Ectodermal cell (in vitro differentiated cells): Measurements from ENCODE around the gene ZNF451. TPM values are rescaled to one million over a fixed set of nuclear protein-coding genes. Genes with fewer than 3 reads are reported as not detected.
"Not testable (repeated sequence)": the region's sequence is repeated elsewhere in the genome, so short reads cannot be mapped to it uniquely, and the experiment has no call there.

Experiments
- H3K27ac ChIP-seq: 2 replicates; pipeline ENCODE4 v1.7.0; 2013; ENCODE audit warnings: mild to moderate bottlenecking, low read depth, low read length; ENCODE audit not compliant: insufficient read depth, poor library complexity, severe bottlenecking
- H3K27me3 ChIP-seq: 2 replicates; pipeline ENCODE4 v1.7.0; 2013; ENCODE audit warnings: mild to moderate bottlenecking, low read length; ENCODE audit not compliant: insufficient read depth, control insufficient read depth, poor library complexity, severe bottlenecking
- H3K36me3 ChIP-seq: one replicate; pipeline ENCODE4 v1.7.0; 2013; ENCODE audit warnings: low read length; ENCODE audit not compliant: control insufficient read depth, insufficient read depth
- H3K4me1 ChIP-seq: one replicate; pipeline ENCODE4 v1.7.0; 2013; ENCODE audit warnings: low read length; ENCODE audit not compliant: control insufficient read depth, insufficient read depth
- H3K4me3 ChIP-seq: 2 replicates; pipeline ENCODE4 v1.7.0; 2013; ENCODE audit warnings: low read depth, low read length, control low read depth; ENCODE audit not compliant: insufficient read depth
- H3K9me3 ChIP-seq: 2 replicates; pipeline ENCODE4 v1.7.0; 2013; ENCODE audit warnings: mild to moderate bottlenecking, low read length, moderate library complexity; ENCODE audit not compliant: control insufficient read depth
- WGBS, 2 experiments: methylation state at CpG; one replicate each; pipeline ENCODE4 v1.1.7; 2013; ENCODE audit warnings: missing lambda C conversion rate in 2 of 2; 5-methylcytosine and 5-hydroxymethylcytosine counted together
- polyA plus RNA-seq, 4 experiments: library from polyadenylated mRNA; stranded (reverse); fragments of 50-300 nt; gene quantifications; one replicate each; pipeline ENCODE4 v1.2.3, GENCODE V29; 2013

The ZNF451 gene, protein sequence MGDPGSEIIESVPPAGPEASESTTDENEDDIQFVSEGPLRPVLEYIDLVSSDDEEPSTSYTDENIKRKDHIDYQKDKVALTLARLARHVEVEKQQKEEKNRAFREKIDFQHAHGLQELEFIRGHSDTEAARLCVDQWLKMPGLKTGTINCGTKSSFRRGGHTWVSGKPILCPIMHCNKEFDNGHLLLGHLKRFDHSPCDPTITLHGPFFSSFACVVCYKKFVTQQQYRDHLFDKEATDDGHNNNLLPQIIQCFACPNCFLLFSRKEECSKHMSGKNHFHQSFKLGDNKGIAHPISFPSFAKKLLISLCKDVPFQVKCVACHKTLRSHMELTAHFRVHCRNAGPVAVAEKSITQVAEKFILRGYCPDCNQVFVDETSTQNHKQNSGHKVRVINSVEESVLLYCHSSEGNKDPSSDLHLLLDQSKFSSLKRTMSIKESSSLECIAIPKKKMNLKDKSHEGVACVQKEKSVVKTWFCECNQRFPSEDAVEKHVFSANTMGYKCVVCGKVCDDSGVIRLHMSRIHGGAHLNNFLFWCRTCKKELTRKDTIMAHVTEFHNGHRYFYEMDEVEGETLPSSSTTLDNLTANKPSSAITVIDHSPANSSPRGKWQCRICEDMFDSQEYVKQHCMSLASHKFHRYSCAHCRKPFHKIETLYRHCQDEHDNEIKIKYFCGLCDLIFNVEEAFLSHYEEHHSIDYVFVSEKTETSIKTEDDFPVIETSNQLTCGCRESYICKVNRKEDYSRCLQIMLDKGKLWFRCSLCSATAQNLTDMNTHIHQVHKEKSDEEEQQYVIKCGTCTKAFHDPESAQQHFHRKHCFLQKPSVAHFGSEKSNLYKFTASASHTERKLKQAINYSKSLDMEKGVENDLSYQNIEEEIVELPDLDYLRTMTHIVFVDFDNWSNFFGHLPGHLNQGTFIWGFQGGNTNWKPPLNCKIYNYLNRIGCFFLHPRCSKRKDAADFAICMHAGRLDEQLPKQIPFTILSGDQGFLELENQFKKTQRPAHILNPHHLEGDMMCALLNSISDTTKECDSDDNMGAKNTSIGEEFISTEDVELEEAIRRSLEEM
- polyA plus RNA-seq (2013, experiment 1 of 4), result 44.6 TPM
- 46.6 TPM for polyA plus RNA-seq (2013, experiment 2 of 4)
- 34.9 TPM for polyA plus RNA-seq (2013, experiment 3 of 4)
- polyA plus RNA-seq (2013, experiment 4 of 4), result 40.3 TPM

DNA sequence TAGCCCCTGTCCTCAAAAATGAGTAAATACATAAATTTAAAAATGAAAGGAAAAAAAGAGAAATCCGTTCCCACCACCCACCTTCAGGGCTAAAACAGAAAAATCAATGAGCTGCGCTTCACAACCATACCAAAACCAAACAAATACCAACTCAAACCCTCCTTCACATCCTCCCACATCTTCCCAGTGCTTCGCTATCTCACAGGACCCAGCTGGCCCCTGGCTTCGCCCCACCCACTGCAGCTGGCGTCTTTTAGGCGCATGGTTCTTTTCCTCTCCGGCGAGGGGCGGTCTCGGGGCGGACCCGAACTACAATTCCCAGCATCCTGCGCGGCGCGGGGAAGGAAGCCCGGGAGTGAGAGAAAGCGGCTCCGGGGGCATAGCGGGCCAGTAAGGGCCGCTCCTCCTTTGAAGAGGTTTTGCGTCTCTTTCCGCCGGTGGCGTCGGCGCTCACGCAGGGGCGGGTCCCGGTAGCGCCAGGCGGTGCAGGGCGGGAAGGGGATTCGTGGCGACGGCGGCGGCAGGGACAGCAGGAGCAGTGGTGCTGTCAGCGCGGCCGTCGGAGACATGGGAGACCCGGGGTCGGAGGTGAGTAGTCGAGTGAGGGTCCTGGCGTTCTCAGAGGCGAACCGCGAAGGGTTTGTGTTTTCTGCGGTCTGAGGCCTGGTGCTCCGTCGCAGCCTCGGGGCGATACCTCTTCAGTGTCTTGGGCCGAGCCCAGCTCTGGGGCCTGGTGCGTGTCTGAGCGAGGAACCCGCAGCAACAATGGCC, at the start of gene ZNF451:
Gene ZNF451 (plus strand): TSS at position 502 of the 771 bp plus-strand sequence. CDS start 66 bp downstream, at position 568.
- H3K27ac ChIP-seq, result peak within 1 kb of the TSS; percentile 74
- no peaks in the 10 kb centered on the region for H3K9me3 ChIP-seq
- H3K4me1 ChIP-seq, result peaks cover 20% of the 10 kb centered on the region
- WGBS, 2 experiments, result 1% methylated on average over 45 to 46 of the region's 58 CpGs
- H3K27me3 ChIP-seq, result no peaks in the 10 kb centered on the region
- peak within 1 kb of the TSS; percentile 56 for H3K4me3 ChIP-seq
- no peaks in the 10 kb centered on the region for H3K36me3 ChIP-seq

- not testable (repeated sequence) for H3K27me3 ChIP-seq, H3K9me3 ChIP-seq, H3K27ac ChIP-seq, H3K4me3 ChIP-seq, H3K36me3 ChIP-seq, H3K4me1 ChIP-seq
- WGBS, 2 experiments, result 60% methylated on average over 1 of the region's 1 CpG; no CpG with 5 or more reads in 1 of the 2 experiments
Measured at GRCh38 chr6:57044061-57044460, 45.9 kb upstream of the ZNF451 start.

DNA sequence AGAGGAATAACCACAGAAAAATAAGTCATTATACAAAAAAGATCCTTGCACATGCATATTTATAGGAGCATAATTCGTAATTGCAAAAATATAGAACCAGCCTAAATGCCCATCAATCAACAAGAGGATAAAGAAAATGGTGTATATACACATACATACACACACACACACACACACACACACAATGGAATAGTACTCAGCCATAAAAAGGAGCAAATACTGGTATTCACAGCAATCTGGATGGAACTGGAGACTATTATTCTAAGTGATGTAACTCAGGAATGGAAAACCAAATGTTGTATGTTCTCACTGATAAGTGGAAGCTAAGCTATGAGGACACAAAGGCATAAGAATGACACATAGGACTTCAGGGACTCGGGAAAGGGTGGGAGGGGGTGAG, 45.4 kb upstream of the ZNF451 start:
- WGBS, 2 experiments, result 100% methylated on average over 1 to 2 of the region's 2 CpGs

DNA sequence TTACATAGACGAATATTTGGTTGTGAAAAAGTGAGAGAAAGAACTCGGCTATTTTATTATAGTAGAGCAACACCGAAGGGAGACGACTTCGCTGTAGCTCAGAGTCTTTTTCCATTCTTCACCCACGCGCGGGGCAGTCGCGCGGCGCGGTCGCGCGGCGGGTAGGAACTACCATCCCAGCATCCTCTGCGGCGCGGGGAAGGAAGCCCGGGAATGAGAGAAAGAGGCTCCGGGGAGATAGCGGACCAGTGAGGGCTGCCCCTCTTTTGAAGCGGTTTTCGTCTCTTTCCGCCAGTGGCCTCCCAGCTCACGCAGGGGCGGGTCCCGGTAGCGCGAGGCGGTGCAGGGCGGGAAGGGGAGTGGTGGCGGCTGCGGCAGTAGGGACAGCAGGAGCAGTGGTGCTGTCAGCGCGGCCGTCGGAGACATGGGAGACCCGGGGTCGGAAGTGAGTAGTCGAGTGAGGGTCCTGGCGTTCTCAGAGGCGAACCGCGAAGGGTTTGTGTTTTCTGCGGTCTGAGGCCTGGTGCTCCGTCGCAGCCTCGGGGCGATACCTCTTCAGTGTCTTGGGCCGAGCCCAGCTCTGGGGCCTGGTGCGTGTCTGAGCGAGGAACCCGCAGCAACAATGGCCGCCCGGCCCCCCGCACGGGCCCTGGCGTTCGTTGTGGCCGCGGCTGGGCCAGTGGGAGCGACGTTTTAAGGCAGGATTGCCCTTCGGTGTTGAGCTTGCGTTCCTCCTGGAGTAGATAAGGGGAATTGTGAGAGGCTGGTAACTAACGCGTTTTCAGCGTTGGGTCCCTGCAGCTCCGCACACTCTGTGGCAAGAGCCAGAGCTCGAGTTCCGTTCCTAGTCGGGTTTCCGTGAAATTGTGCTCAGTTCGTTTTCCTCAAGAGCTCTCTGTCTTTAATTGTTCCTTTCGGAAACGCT, 43.4 kb upstream of the ZNF451 start, which contains the start of gene KIAA1586:
Gene KIAA1586 (plus strand): TSS at position 362 of the 925 bp plus-strand sequence. CDS start 63 bp downstream, at position 425.
- Histone ChIP-seq H3K27ac (peak within 1 kb of the TSS; percentile 85), H3K4me3 (peak within 1 kb of the TSS; percentile 56)
- not testable (repeated sequence) for H3K36me3 ChIP-seq, H3K4me1 ChIP-seq, H3K9me3 ChIP-seq, H3K27me3 ChIP-seq
- 1% methylated on average over 40 to 42 of the region's 78 CpGs for WGBS, 2 experiments

More for the DNA sequence above, 45.4 kb upstream of the ZNF451 start:
- Histone ChIP-seq H3K36me3 (no peaks in the 10 kb centered on the region), H3K4me1 (peaks cover 5% of the 10 kb centered on the region), H3K4me3 (no peak overlapping the region), H3K9me3 (peaks cover 2% of the 10 kb centered on the region), H3K27ac (no peak overlapping the region), H3K27me3 (no peaks in the 10 kb centered on the region)

- not testable (repeated sequence) for H3K4me3 ChIP-seq, H3K9me3 ChIP-seq, H3K27ac ChIP-seq, H3K4me1 ChIP-seq, H3K27me3 ChIP-seq
- H3K36me3 ChIP-seq, result peaks cover 12% of the 10 kb centered on the region
- no CpG with 5 or more reads among the region's 5 CpGs for WGBS, 2 experiments
Measured at GRCh38 chr6:57047257-57047585, 42.8 kb upstream of the ZNF451 start.

GRCh38 chr6:57047859-57048258, 42.1 kb upstream of the ZNF451 start:
- not testable (repeated sequence) for H3K4me1 ChIP-seq, H3K27me3 ChIP-seq, H3K9me3 ChIP-seq, H3K27ac ChIP-seq
- 73 to 79% methylated on average over 5 of the region's 6 CpGs for WGBS, 2 experiments
- Histone ChIP-seq H3K36me3 (peaks cover 16% of the 10 kb centered on the region), H3K4me3 (peak overlapping the region; percentile 23)

DNA sequence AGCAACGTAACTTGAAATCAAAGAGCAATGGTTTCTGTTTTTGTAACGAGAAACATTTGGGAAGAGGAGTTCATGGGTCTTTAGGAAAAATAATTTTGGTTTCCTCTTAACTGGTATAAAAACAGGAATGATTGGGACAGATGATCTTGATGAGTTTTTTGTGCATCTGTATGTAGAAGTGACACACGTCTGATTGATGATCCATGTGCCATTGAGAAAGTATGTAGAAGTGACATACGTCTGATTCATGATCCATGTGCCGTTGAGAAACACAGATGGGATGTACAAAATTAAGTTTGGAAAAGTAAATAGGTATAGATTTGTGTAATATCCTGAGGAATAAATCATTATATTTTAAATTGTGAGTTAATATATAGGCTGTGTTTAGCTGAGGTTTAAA, 41.4 kb upstream of the ZNF451 start:
- peaks cover 17% of the 10 kb centered on the region for H3K36me3 ChIP-seq
- peaks cover 5% of the 10 kb centered on the region for H3K4me1 ChIP-seq
- H3K9me3 ChIP-seq, result peaks cover 2% of the 10 kb centered on the region
- peak overlapping the region; percentile 23 for H3K4me3 ChIP-seq
- H3K27ac ChIP-seq, result no peak overlapping the region
- H3K27me3 ChIP-seq, result no peaks in the 10 kb centered on the region
- WGBS, 2 experiments, result 88% methylated on average over 5 of the region's 5 CpGs

DNA sequence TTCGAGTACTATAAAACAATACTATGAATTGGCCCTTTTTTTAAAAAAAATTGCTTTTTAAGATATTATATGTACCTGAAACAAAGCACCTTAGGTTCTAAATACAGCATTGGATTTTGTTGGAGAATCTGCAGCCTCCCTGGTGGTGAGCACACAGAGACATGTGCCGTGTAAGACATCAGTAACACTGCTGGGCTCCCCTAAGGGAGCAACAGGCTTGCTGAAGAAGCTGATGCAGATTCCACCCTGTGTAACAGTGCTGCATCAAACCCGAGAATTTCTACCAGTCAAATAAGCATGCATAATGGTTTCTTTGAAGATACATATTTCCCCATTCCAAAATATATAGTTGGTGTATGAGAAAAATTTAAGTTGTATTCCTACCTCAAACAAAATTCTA, 26.1 kb upstream of the ZNF451 start:
- no peak overlapping the region for H3K27ac ChIP-seq
- no peak overlapping the region for H3K4me3 ChIP-seq
- no peaks in the 10 kb centered on the region for H3K27me3 ChIP-seq
- no peaks in the 10 kb centered on the region for H3K9me3 ChIP-seq
- H3K4me1 ChIP-seq, result no peaks in the 10 kb centered on the region
- no peaks in the 10 kb centered on the region for H3K36me3 ChIP-seq
- 84 to 87% methylated on average over 1 to 2 of the region's 3 CpGs for WGBS, 2 experiments

- Histone ChIP-seq H3K36me3 (no peaks in the 10 kb centered on the region), H3K27me3 (no peaks in the 10 kb centered on the region), H3K4me3 (no peak overlapping the region), H3K4me1 (no peaks in the 10 kb centered on the region), H3K9me3 (no peaks in the 10 kb centered on the region), H3K27ac (no peak overlapping the region)
- 86 to 100% methylated on average over 1 of the region's 1 CpG for WGBS, 2 experiments
Measured at GRCh38 chr6:57064809-57065208, 25.2 kb upstream of the ZNF451 start.
